Sigmoid colon (tissue), 7 donors: Measurements from ENCODE around the gene IRGM. TPM values are rescaled to one million over a fixed set of nuclear protein-coding genes. Genes with fewer than 3 reads are reported as not detected.
"Not testable (repeated sequence)": the region's sequence is repeated elsewhere in the genome, so short reads cannot be mapped to it uniquely, and the experiment has no call there.

Source experiments
- DNase-seq: peaks from one replicate; pipeline ENCODE4 v3.0.0-alpha.2; 2019
- H3K27ac ChIP-seq, 4 donors: fragments of 200-600 bp; sonication (generic); one replicate each; pipeline ENCODE4 v1.5.1; 2016 to 2019; ENCODE audit warnings: mild to moderate bottlenecking in 1 of 4
- H3K27me3 ChIP-seq, 3 donors: fragments of 200-600 bp; sonication (generic); one replicate each; pipeline ENCODE4 v1.5.1; 2019; ENCODE audit warnings: mild to moderate bottlenecking in 1 of 3
- H3K36me3 ChIP-seq, 4 donors: fragments of 200-600 bp; sonication (generic); one replicate each; pipeline ENCODE4 v1.5.1; 2016 to 2019
- H3K4me1 ChIP-seq, 4 donors: fragments of 200-600 bp; sonication (generic); one replicate each; pipeline ENCODE4 v1.5.1; 2017 to 2019
- H3K4me3 ChIP-seq, 4 donors: fragments of 200-600 bp; sonication (generic); one replicate each; pipeline ENCODE4 v1.5.1; 2017 to 2019; ENCODE audit warnings: mild to moderate bottlenecking in 2 of 4, moderate library complexity in 1 of 4
- H3K9me3 ChIP-seq, 4 donors: fragments of 200-600 bp in 3 of 4; sonication (generic) in 3 of 4; one replicate each; pipeline versions ENCODE4 v1.5.1 to v1.6.1; 2013 to 2019
- EP300 ChIP-seq, 4 donors: sonication (generic); formaldehyde crosslinking; IDR thresholded peaks; one replicate each; pipeline ENCODE4 v1.6.1; 2017; ENCODE audit warnings: antibody characterized with exemption in 4 of 4
- POLR2A ChIP-seq, 2 donors: fragments of 450-650 bp; IDR thresholded peaks; one replicate each; pipeline ENCODE4 v1.6.1; 2016; ENCODE audit warnings: antibody characterized with exemption in 2 of 2, mild to moderate bottlenecking in 2 of 2, moderate library complexity in 2 of 2
- POLR2AphosphoS5 ChIP-seq, 4 donors: sonication (generic); formaldehyde crosslinking; IDR thresholded peaks; one replicate each; pipeline ENCODE4 v1.6.1; 2017; ENCODE audit warnings: antibody characterized with exemption in 4 of 4
- WGBS, 2 donors: extraction: QIAGEN DNeasy Blood & Tissue Kit; methylation state at CpG; one replicate each; pipeline ENCODE4 v1.1.7; 2013; 5-methylcytosine and 5-hydroxymethylcytosine counted together
- intact Hi-C: fragments of 100-400 bp; cut with DNase I; formaldehyde crosslinking; loops from one replicate; pipeline ENCODE4 v1.15.1; 2023
- polyA plus RNA-seq, 3 donors: library from polyadenylated mRNA; stranded (reverse); fragments of 200-250 nt; gene quantifications; one replicate each; pipeline ENCODE4 v1.2.3, GENCODE V29; 2013
- total RNA-seq, 4 donors: library from RNA; depleted of rRNA; stranded (reverse); fragments of >200 nt; gene quantifications; one replicate each; pipeline ENCODE4 v1.1.0, GENCODE V29; 2016
- TF ChIP-seq, protein P1 (sequence below), 4 experiments: fragments of 450-650 bp in 3 of 4; fragments of 200-600 bp in 1 of 4; IDR thresholded peaks; one replicate each; pipeline ENCODE4 v1.5.1; 2016 to 2019; ENCODE audit warnings: antibody characterized with exemption in 4 of 4, mild to moderate bottlenecking in 3 of 4, moderate library complexity in 2 of 4
- donor health status: healthy with polysubstance abuse.
- donor health status: Bipolar disorder and iron deficiency.
- donor health status: healthy.

Gene IRGM
- total and polyA plus RNA-seq, 7 donors, result 0.34 TPM; not detected in 6

DNA sequence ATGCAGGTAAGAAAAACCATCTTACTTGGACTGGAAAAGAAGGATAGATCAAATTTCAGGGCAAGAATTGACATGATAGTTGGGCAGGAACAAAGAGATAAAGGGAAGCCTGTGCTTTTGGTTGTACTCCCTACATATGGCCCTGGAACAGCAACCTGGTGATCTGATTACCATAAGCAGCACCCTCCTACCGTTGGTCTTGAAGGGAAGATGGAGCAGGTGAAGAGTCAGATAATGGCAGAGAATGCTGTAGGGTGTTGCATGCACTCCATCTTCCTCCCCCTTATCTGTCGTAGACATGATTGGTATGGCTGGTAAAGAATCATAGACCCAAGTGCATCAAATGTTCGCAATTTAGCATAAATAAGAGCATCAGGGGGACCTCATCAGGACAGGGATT, 4.7 kb downstream of the IRGM start:
- Histone ChIP-seq H3K27me3 (no peaks in the 10 kb centered on the region), H3K27ac (no peak overlapping the region), H3K4me1 (no peaks in the 10 kb centered on the region), H3K36me3 (no peaks in the 10 kb centered on the region), H3K9me3 (no peaks in the 10 kb centered on the region), H3K4me3 (no peak overlapping the region)
- intact Hi-C loops, result no loop called here
- no peak for DNase-seq
- TF ChIP-seq EP300 (IDR thresholded peaks at IDR 0.05), result no peak
- no peak for TF ChIP-seq POLR2A (IDR thresholded peaks at IDR 0.05)
- no peak for TF ChIP-seq POLR2AphosphoS5 (IDR thresholded peaks at IDR 0.05)
- TF ChIP-seq, protein P1, sequence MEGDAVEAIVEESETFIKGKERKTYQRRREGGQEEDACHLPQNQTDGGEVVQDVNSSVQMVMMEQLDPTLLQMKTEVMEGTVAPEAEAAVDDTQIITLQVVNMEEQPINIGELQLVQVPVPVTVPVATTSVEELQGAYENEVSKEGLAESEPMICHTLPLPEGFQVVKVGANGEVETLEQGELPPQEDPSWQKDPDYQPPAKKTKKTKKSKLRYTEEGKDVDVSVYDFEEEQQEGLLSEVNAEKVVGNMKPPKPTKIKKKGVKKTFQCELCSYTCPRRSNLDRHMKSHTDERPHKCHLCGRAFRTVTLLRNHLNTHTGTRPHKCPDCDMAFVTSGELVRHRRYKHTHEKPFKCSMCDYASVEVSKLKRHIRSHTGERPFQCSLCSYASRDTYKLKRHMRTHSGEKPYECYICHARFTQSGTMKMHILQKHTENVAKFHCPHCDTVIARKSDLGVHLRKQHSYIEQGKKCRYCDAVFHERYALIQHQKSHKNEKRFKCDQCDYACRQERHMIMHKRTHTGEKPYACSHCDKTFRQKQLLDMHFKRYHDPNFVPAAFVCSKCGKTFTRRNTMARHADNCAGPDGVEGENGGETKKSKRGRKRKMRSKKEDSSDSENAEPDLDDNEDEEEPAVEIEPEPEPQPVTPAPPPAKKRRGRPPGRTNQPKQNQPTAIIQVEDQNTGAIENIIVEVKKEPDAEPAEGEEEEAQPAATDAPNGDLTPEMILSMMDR (IDR thresholded peaks at IDR 0.05), result no peak
- WGBS, 2 donors, result 55 to 64% methylated on average over 3 of the region's 3 CpGs

DNA sequence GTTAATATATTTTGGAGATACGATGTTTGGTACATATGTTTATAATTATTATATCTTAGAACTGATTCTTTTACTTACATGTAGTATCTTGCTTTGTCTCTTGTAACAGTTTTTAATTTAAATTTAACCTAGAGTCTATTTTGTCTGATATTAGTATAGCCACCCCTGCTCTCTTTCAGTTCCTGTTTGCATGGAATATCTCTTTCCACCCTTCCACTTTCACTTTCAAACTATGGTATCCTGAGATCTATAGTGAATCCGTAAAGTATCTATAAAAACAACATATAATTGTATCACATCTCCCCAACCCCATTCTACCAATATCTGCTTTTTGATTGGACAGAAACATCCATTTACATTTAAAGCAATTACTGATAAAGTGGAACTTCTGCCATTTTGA, 7.2 kb downstream of the IRGM start:
- H3K27ac ChIP-seq, result no peak overlapping the region
- no peaks in the 10 kb centered on the region for H3K36me3 ChIP-seq
- H3K9me3 ChIP-seq, result no peaks in the 10 kb centered on the region
- no peaks in the 10 kb centered on the region for H3K27me3 ChIP-seq
- no peak for TF ChIP-seq POLR2A (IDR thresholded peaks at IDR 0.05)
- TF ChIP-seq POLR2AphosphoS5 (IDR thresholded peaks at IDR 0.05), result no peak
- TF ChIP-seq, protein P1 (IDR thresholded peaks at IDR 0.05), result no peak
- TF ChIP-seq EP300 (IDR thresholded peaks at IDR 0.05), result no peak
- 83 to 85% methylated on average over 2 of the region's 2 CpGs for WGBS, 2 donors
- no peaks in the 10 kb centered on the region for H3K4me1 ChIP-seq
- H3K4me3 ChIP-seq, result no peak overlapping the region
- intact Hi-C loops, result no loop called here
- DNase-seq, result no peak

DNA sequence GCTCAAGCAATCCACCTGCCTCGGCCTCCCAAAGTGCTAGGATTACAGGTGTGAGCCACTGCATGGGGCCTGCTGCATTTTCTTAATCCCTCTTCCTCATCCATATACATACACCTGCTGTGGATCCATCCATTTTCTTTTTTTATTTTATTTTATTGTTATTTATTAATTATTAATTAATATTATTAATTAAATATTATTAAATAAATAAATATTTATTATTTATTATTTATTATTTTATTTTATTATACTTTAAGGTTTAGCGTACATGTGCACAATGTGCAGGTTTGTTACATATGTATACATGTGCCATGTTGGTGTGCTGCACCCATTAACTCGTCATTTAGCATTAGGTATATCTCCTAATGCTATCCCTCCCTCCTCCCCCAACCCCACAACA, 10.4 kb downstream of the IRGM start:
- H3K27ac ChIP-seq, H3K27me3 ChIP-seq, H3K9me3 ChIP-seq, H3K4me3 ChIP-seq, H3K36me3 ChIP-seq, intact Hi-C loops, DNase-seq, H3K4me1 ChIP-seq: not testable (repeated sequence)
- WGBS, 2 donors, result 80 to 85% methylated on average over 3 of the region's 3 CpGs

DNA sequence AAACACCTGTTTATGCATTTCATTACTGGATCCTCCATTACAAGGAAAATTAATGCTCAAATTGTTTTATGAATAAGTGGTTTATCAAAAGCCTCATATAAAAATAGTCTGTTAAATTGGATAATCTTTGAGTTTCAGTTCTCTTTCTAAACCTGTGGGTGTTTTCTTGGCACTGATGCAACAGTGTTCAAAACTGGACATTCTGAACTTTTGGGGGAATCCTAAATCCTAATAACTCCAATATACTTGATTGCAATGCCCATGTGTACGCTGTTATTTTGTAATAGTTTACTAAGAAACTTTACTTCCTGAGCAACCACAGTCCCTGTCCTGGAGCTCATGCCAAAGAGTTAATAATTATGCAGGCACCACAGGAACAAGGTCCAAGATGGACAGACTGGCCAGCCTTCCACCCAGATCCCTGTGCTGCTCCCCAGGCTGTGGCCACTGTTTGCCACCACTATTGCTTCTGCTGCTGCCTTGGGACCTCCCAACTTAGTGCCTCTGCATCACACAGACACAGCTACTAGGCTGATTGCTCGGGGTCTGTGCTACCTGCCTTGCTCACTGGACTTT, 14.0 kb downstream of the IRGM start:
- Histone ChIP-seq H3K4me1 (no peaks in the 10 kb centered on the region), H3K27ac (no peak overlapping the region), H3K36me3 (no peaks in the 10 kb centered on the region), H3K27me3 (no peaks in the 10 kb centered on the region), H3K9me3 (peaks cover 0 to 3% (median 0%) of the 10 kb centered on the region in 4 donors), H3K4me3 (no peak overlapping the region)
- 39 to 64% methylated on average over 2 of the region's 2 CpGs for WGBS, 2 donors
- intact Hi-C loops, result no loop called here
- TF ChIP-seq POLR2A (IDR thresholded peaks at IDR 0.05), result no peak
- TF ChIP-seq POLR2AphosphoS5 (IDR thresholded peaks at IDR 0.05), result no peak
- DNase-seq, result no peak

- no peak overlapping the region for H3K4me3 ChIP-seq
- no peak for TF ChIP-seq EP300 (IDR thresholded peaks at IDR 0.05)
- no peak for TF ChIP-seq POLR2A (IDR thresholded peaks at IDR 0.05)
- TF ChIP-seq, protein P1 (IDR thresholded peaks at IDR 0.05), result no peak
- TF ChIP-seq POLR2AphosphoS5 (IDR thresholded peaks at IDR 0.05), result no peak
- intact Hi-C loops, result no loop called here
- H3K9me3 ChIP-seq, result peaks cover 0 to 10% (median 2%) of the 10 kb centered on the region in 4 donors
- no peaks in the 10 kb centered on the region for H3K36me3 ChIP-seq
- no peak for DNase-seq
- H3K27ac ChIP-seq, result no peak overlapping the region
- H3K27me3 ChIP-seq, result no peaks in the 10 kb centered on the region
- WGBS, 2 donors, result 67 to 93% methylated on average over 1 of the region's 1 CpG
- no peaks in the 10 kb centered on the region for H3K4me1 ChIP-seq
Measured at GRCh38 chr5:150862070-150862469, 15.7 kb downstream of the IRGM start.

DNA sequence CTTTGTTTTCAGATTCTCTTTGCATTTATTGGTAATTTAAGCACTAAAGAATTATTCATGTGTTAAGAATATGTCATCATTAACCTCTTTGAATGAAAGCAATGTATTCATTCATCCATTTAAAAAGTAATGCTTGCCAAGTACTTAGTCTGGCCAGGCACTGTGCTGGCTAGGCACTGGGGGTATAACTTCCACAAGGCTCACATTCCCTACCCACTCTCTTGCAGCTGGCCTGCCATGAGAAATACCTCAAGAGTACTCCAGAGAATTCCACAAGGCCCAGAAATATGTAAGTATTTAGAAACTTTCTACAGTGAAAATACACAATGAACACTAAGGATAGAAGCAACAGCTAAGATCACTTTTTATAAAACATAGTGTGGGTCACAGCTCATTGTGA, 33.0 kb downstream of the IRGM start:
- intact Hi-C loops, result no loop called here
- Histone ChIP-seq H3K27me3 (no peaks in the 10 kb centered on the region), H3K4me3 (no peak overlapping the region), H3K4me1 (no peaks in the 10 kb centered on the region), H3K9me3 (peaks cover 0 to 7% (median 3%) of the 10 kb centered on the region in 4 donors), H3K36me3 (no peaks in the 10 kb centered on the region), H3K27ac (no peak overlapping the region)
- no peak for DNase-seq
- TF ChIP-seq POLR2AphosphoS5 (IDR thresholded peaks at IDR 0.05), result no peak
- TF ChIP-seq POLR2A (IDR thresholded peaks at IDR 0.05), result no peak
- no peak for TF ChIP-seq EP300 (IDR thresholded peaks at IDR 0.05)
- TF ChIP-seq, protein P1 (IDR thresholded peaks at IDR 0.05), result no peak
